ENCODE measurements around the gene AGAP2.
"Not testable (repeated sequence)": the region's sequence is repeated elsewhere in the genome, so short reads cannot be mapped to it uniquely, and the experiment has no call there.

AGAP2 gene

DNA sequence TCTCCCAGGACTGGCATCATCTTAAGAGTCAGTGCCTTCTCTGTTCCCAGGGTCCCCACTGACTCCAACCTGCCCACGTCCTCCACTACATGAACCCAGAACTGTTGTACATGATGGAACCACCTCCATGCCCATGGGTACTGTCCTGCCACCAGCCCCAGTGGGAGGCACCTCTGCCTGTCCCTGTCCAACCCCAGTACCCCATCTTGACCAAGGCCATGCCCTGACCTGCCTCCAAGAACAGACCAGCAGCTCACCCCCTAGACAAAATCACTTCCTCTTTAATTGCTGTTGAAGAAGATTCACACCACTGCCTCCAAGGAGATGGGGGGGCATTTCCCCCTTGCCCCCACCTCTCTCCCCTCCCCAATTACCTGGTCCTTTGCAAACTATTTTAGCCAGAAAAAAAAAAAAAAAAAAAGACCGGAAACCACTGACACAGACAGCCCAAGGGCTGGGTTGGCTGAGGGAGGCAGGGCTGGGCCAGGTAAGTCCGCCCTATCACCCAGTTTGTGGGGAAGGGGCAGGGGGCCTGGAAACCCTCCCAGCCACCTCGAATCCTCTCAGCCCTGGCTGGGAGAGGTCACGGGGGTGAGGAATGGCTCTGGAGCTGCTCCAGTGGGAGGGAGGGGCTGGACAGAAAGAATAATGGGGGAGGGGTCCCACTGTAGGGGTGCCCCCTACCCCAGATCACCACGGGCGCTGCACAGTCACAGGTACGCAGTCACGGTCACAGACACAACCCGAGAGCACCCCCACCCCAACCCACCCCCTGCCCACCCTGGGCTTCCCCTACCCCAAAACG is 13.4 kb downstream of the AGAP2 start:
- Histone ChIP-seq H3K9ac (ENCODE audit: low read length) (no peak overlapping the region), H3K27me3 (ENCODE audit: control insufficient read depth in 1 of 2, insufficient read depth in 2 of 2, low read length in 2 of 2) (peaks cover 6 to 39% of the 10 kb centered on the region in 2 donors), H3K36me3 (ENCODE audit: insufficient read depth, low read length) (peaks cover 9% of the 10 kb centered on the region), H3K9me3 (ENCODE audit: low read length) (no peaks in the 10 kb centered on the region), H3K4me3 (ENCODE audit: low read depth in 1 of 2, low read length in 2 of 2) (no peak overlapping the region), H3K4me1 (ENCODE audit: insufficient read depth, low read length) (no peaks in the 10 kb centered on the region), H3K27ac (ENCODE audit: low read depth, low read length) (no peak overlapping the region)

DNA sequence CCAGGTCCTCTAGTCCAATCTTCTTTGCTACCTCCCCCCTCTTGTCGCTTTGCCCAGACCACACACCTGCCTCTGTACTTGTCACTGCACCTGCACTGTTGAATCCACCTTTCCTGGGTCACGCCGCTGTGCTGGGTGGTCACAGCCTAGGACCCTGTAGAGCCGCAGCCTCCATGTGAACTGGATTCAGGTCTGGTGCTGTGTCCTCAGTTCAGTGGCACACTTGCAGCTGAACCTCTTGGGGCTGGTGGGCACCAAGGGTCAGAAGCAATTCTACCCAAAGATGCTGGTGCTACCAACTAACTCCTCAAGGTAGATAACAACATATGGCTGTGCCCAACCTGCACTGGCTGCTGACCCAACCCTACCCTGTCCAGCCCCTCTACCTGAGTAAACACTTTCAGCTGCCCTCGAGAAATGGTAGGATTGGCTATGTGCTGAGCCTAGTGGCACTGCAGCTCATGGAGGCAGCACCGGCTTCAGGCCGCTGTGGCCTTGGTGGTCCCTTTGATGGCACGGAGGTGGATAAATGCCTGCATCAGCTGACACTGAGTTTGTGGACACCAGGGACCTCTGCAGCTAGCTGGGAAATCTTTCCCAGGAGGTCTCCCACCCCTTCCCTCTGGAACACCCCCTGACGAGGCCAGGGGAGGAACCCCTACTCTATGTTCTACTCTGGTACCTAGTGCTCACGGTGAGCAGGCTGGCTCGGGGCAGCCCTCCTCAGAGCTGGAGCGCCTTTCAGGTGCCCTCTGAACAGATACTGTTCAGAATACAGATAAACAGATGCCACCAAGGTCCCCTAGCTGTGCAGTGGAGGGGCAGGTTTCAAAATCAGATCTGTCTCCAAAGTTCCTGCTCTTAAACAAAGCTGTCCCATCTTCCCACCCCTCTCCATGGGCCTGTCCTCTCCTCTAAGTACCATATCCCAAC is 14.3 kb downstream of the AGAP2 start:
- H3K9ac ChIP-seq (ENCODE audit: low read length), result no peak overlapping the region
- H3K36me3 ChIP-seq (ENCODE audit: insufficient read depth, low read length), result peaks cover 17% of the 10 kb centered on the region
- H3K27me3 ChIP-seq (ENCODE audit: control insufficient read depth in 1 of 2, insufficient read depth in 2 of 2, low read length in 2 of 2), result peaks cover 6 to 39% of the 10 kb centered on the region in 2 donors
- H3K9me3 ChIP-seq (ENCODE audit: low read length), result no peaks in the 10 kb centered on the region
- no peak overlapping the region for H3K4me3 ChIP-seq (ENCODE audit: low read depth in 1 of 2, low read length in 2 of 2)
- no peak overlapping the region for H3K27ac ChIP-seq (ENCODE audit: low read depth, low read length)
- H3K4me1 ChIP-seq (ENCODE audit: insufficient read depth, low read length), result no peaks in the 10 kb centered on the region

DNA sequence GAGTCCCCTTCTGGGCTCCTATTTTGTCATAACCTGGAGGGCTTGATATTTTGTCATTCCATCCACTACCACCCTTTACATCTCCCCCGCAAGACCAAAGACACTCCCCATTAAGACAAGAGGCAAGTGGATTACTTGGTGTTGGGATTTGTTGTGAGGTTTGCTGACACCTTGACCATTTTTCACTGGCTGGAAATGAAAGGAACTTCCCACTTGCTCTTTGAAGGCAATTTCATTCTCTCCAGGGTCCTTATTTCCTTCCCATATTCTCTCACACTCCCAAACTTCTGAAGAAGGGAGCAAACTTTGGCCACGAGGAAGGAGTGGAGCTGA is 14.9 kb downstream of the AGAP2 start:
- Histone ChIP-seq H3K27me3 (ENCODE audit: control insufficient read depth in 1 of 2, insufficient read depth in 2 of 2, low read length in 2 of 2) (peaks cover 6 to 39% of the 10 kb centered on the region in 2 donors), H3K9me3 (ENCODE audit: low read length) (no peaks in the 10 kb centered on the region), H3K9ac (ENCODE audit: low read length) (no peak overlapping the region), H3K4me1 (ENCODE audit: insufficient read depth, low read length) (no peaks in the 10 kb centered on the region), H3K36me3 (ENCODE audit: insufficient read depth, low read length) (peaks cover 24% of the 10 kb centered on the region), H3K4me3 (ENCODE audit: low read depth in 1 of 2, low read length in 2 of 2) (no peak overlapping the region), H3K27ac (ENCODE audit: low read depth, low read length) (no peak overlapping the region)

DNA sequence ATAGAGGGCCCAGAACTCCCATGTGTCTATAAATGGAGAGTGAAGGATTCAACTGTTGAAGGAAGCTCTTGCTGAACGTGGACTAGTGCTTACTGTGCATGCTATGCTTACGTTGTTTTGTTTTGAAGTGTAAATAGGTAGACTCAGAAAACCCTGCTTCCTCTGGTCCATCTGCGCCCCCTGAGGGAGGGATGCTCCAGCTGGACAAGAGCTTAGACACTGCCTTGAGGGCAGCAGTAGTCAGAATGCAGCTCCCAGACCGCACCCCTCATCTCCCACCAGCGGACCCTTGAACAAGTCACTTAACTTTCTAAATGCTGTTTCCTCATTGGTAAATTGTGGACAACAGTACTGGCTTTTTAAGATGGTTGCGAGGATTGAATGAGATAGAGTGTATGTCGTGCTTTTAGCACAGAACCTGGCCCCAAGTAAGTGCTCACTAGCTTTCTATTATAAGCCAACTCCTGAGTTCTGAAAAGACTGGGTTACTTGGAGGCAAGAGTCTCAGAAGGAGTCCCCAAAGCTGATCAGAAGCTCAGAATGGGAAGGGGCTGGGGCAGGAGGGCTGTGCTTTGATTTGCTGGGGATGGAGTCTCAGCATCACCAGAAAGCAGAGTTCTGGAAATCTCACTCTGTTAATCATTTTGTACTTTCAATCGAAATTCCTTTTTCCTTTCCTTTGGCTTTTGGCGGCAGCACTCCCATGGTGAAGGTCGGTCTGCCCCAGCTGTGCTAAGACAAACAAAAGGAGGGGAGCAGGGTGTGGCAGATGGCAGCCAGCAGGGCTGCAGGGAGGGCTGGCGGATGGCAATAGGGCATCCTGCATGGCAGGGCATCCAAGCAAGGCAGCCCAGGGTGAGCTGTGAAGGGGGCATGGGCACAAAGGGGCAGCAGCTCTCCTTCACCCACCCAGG is 15.6 kb downstream of the AGAP2 start:
- Histone ChIP-seq H3K36me3 (ENCODE audit: insufficient read depth, low read length) (peaks cover 30% of the 10 kb centered on the region), H3K27ac (ENCODE audit: low read depth, low read length) (no peak overlapping the region), H3K4me3 (ENCODE audit: low read depth in 1 of 2, low read length in 2 of 2) (no peak overlapping the region), H3K27me3 (ENCODE audit: control insufficient read depth in 1 of 2, insufficient read depth in 2 of 2, low read length in 2 of 2) (peaks cover 6 to 34% of the 10 kb centered on the region in 2 donors), H3K4me1 (ENCODE audit: insufficient read depth, low read length) (no peaks in the 10 kb centered on the region), H3K9ac (ENCODE audit: low read length) (no peak overlapping the region), H3K9me3 (ENCODE audit: low read length) (no peaks in the 10 kb centered on the region)

DNA sequence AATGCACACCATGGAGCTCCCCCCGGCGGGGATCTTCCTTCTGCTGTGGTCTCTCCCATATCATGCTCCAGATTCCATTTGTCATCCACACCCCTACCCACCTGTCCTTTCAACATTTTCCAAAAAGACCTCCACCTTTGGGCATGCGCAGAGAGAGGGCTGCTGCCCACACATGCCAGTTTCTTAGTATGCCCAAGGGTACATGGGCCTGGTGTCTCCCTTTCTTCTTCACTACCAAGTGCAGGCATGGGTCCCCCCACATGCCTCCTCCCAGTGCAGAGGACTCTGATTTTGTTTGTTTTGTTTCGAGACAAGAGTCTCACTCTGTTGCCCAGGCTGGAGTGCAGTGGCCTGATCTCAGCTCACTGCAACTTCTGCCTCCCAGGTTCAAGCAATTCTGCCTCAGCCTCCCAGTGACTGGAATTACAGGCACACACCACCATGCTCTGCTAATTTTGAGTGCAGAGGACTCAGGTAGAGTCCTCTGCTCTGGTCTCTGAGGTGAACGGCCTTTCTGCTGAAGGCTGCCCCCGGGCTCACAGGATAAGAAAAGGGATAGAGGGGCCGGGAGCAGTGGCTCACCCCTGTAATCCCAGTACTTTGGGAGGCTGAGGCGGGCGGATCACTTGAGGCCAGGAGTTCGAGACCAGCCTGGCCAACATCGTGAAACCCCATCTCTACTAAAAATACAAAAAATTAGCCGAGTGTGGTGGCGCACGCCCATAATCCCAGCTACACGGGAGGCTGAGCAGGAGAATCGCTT is 16.5 kb downstream of the AGAP2 start:
- H3K36me3 ChIP-seq (ENCODE audit: insufficient read depth, low read length), result peaks cover 39% of the 10 kb centered on the region

DNA sequence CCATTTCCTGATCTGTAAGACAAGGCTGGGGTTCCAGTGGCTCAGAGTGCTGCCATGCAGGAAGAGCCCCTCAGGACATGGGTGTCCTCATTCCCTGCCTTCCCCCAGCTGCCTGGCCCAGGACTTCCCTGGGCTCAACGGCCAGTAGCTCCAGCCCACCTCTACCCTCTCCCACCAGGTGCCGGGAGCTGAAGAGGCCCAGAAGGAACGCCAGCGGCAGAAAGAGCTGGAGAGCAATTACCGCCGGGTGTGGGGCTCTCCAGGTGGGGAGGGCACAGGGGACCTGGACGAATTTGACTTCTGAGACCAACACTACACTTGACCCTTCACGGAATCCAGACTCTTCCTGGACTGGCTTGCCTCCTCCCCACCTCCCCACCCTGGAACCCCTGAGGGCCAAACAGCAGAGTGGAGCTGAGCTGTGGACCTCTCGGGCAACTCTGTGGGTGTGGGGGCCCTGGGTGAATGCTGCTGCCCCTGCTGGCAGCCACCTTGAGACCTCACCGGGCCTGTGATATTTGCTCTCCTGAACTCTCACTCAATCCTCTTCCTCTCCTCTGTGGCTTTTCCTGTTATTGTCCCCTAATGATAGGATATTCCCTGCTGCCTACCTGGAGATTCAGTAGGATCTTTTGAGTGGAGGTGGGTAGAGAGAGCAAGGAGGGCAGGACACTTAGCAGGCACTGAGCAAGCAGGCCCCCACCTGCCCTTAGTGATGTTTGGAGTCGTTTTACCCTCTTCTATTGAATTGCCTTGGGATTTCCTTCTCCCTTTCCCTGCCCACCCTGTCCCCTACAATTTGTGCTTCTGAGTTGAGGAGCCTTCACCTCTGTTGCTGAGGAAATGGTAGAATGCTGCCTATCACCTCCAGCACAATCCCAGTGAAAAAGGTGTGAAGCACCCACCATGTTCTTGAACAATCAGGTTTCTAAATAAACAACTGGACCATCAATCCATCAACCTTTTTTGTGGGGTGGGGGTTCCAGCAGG is 17.6 kb downstream of the AGAP2 start:
- peaks cover 50% of the 10 kb centered on the region for H3K36me3 ChIP-seq (ENCODE audit: insufficient read depth, low read length)
- H3K4me3 ChIP-seq (ENCODE audit: low read depth in 1 of 2, low read length in 2 of 2), result no peak overlapping the region
- H3K9ac ChIP-seq (ENCODE audit: low read length), result no peak overlapping the region
- no peaks in the 10 kb centered on the region for H3K4me1 ChIP-seq (ENCODE audit: insufficient read depth, low read length)
- peaks cover 0 to 14% of the 10 kb centered on the region in 2 donors for H3K27me3 ChIP-seq (ENCODE audit: control insufficient read depth in 1 of 2, insufficient read depth in 2 of 2, low read length in 2 of 2)
- H3K9me3 ChIP-seq (ENCODE audit: low read length), result no peaks in the 10 kb centered on the region
- H3K27ac ChIP-seq (ENCODE audit: low read depth, low read length), result no peak overlapping the region

More for the DNA sequence above, 16.5 kb downstream of the AGAP2 start:
- H3K4me1 ChIP-seq (ENCODE audit: insufficient read depth, low read length); H3K27ac ChIP-seq (ENCODE audit: low read depth, low read length); H3K4me3 ChIP-seq (ENCODE audit: low read depth in 1 of 2, low read length in 2 of 2); H3K9me3 ChIP-seq (ENCODE audit: low read length); H3K9ac ChIP-seq (ENCODE audit: low read length): not testable (repeated sequence)
- peaks cover 1 to 25% of the 10 kb centered on the region in 2 donors for H3K27me3 ChIP-seq (ENCODE audit: control insufficient read depth in 1 of 2, insufficient read depth in 2 of 2, low read length in 2 of 2)

DNA sequence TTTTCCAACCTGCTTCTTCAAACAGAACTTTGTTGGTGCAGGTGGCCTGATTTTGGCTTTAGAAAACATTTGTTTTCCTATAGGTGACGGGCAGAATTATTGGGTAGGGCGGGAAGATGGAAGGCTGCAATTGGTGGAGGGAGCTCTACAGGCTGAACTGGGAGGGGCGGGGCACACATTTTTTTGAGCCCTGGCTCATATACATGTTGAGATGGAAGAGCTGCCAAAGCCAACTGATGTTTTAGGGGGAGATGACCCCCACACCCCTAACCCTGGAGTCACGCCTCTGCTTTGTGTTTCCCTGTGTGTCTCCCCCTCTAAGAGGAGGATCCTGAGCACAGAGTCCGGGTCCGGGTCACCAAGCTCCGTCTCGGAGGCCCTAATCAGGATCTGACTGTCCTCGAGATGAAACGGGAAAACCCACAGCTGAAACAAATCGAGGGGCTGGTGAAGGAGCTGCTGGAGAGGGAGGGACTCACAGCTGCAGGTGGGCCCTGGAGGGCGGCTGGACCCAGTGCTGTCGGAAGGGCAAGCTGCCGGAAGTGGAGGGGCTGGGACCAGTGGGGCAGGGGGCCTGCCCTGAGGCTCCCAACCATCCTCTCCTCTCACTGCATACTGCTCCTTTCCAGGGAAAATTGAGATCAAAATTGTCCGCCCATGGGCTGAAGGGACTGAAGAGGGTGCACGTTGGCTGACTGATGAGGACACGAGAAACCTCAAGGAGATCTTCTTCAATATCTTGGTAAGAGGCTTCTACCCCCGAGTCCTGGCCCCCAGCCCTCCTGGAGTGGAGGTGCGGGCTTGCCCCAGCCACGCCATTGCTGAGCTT is 18.6 kb downstream of the AGAP2 start:
- H3K36me3 ChIP-seq (ENCODE audit: insufficient read depth, low read length), result peaks cover 56% of the 10 kb centered on the region
- no peak overlapping the region for H3K4me3 ChIP-seq (ENCODE audit: low read depth in 1 of 2, low read length in 2 of 2)
- H3K4me1 ChIP-seq (ENCODE audit: insufficient read depth, low read length), result no peaks in the 10 kb centered on the region
- no peak overlapping the region for H3K9ac ChIP-seq (ENCODE audit: low read length)
- no peaks in the 10 kb centered on the region for H3K9me3 ChIP-seq (ENCODE audit: low read length)
- H3K27me3 ChIP-seq (ENCODE audit: control insufficient read depth in 1 of 2, insufficient read depth in 2 of 2, low read length in 2 of 2), result peaks cover 0 to 7% of the 10 kb centered on the region in 2 donors
- H3K27ac ChIP-seq (ENCODE audit: low read depth, low read length), result no peak overlapping the region

DNA sequence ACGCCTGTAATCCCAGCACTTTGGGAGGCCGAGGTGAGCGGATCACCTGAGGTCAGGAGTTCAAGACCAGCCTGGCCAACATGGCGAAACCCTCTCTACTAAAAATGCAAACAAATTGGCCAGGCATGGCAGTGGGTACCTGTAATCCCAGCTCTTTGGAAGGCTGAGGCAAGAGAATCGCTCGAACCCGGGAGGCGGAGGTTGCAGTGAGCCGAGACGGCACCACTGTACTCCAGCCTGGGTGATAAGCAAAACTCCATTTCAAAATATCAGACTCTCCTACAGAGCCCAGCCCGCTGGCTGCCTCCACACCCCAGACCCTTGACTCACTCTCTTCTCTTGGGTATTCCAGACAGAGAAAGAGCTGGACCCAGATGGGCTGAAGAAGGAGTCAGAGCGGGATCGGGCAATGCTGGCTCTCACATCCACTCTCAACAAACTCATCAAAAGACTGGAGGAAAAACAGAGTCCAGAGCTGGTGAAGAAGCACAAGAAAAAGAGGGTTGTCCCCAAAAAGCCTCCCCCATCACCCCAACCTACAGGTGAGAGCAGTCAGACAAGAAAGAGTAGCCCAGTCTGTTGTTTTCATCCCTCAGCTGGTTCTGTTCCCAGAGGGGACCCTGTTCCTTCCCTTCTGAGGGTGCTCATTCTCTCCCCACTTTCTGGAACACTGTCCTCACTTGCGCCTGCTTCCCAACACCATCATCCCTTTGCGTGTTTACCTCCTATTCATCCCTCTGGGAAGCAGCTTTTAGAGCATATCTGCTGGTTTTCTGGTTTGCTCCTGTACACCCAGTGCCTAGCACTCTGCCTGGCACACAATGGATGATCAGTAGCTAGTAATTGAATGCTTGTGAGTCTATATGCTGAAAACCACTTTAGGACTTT is 19.7 kb downstream of the AGAP2 start:
- H3K4me1 ChIP-seq (ENCODE audit: insufficient read depth, low read length), result no peaks in the 10 kb centered on the region
- H3K36me3 ChIP-seq (ENCODE audit: insufficient read depth, low read length), result peaks cover 56% of the 10 kb centered on the region
- no peaks in the 10 kb centered on the region for H3K9me3 ChIP-seq (ENCODE audit: low read length)
- no peak overlapping the region for H3K4me3 ChIP-seq (ENCODE audit: low read depth in 1 of 2, low read length in 2 of 2)
- no peak overlapping the region for H3K9ac ChIP-seq (ENCODE audit: low read length)
- H3K27ac ChIP-seq (ENCODE audit: low read depth, low read length), result no peak overlapping the region
- no peaks in the 10 kb centered on the region for H3K27me3 ChIP-seq (ENCODE audit: control insufficient read depth in 1 of 2, insufficient read depth in 2 of 2, low read length in 2 of 2)

Data from muscle layer of colon (tissue), 2 donors.